Liver (tissue), 9 donors: ENCODE results near the gene MAML3. TPM values are rescaled to one million over a fixed set of nuclear protein-coding genes. Genes with fewer than 3 reads are reported as not detected.

Experiments
- DNase-seq: peaks from one replicate; pipeline ENCODE4 v3.0.0-alpha.2; 2017; ENCODE audit warnings: low spot score
- H3K27ac ChIP-seq, 2 donors: one replicate each; pipeline ENCODE4 v1.7.0; 2013; ENCODE audit warnings: inconsistent platforms in 2 of 2, low read length in 2 of 2, control low read depth in 1 of 2, low read depth in 1 of 2, mild to moderate bottlenecking in 1 of 2
- H3K27me3 ChIP-seq, 4 donors: one replicate each; pipeline versions ENCODE4 v1.6.1 to v1.7.0; 2013; ENCODE audit warnings: low read length in 3 of 4, inconsistent platforms in 1 of 4, mild to moderate bottlenecking in 1 of 4, moderate library complexity in 1 of 4; ENCODE audit not compliant: control insufficient read depth in 4 of 4, insufficient read depth in 4 of 4
- H3K36me3 ChIP-seq, 4 donors: one replicate each; pipeline versions ENCODE4 v1.6.1 to v1.7.0; 2013; ENCODE audit warnings: low read length in 3 of 4, mild to moderate bottlenecking in 3 of 4, low read depth in 1 of 4, moderate library complexity in 1 of 4; ENCODE audit not compliant: control insufficient read depth in 4 of 4, insufficient read depth in 3 of 4
- H3K4me1 ChIP-seq, 4 donors: one replicate each; pipeline versions ENCODE4 v1.6.1 to v1.7.0; 2013; ENCODE audit warnings: low read length in 3 of 4, mild to moderate bottlenecking in 3 of 4, moderate library complexity in 1 of 4; ENCODE audit not compliant: control insufficient read depth in 4 of 4, insufficient read depth in 4 of 4
- H3K4me3 ChIP-seq, 3 donors: one replicate each; pipeline versions ENCODE4 v1.6.1 to v1.7.0; 2013; ENCODE audit warnings: low read length in 3 of 3, control low read depth in 1 of 3, low read depth in 1 of 3, mild to moderate bottlenecking in 1 of 3
- H3K9ac ChIP-seq, 2 donors: one replicate each; pipeline ENCODE4 v1.7.0; 2013; ENCODE audit warnings: low read length in 2 of 2, mild to moderate bottlenecking in 2 of 2, moderate library complexity in 2 of 2, control low read depth in 1 of 2, low read depth in 1 of 2
- H3K9me3 ChIP-seq, 4 donors: one replicate each; pipeline versions ENCODE4 v1.6.1 to v1.7.0; 2013; ENCODE audit warnings: low read length in 3 of 4; ENCODE audit not compliant: control insufficient read depth in 4 of 4
- EGR1 ChIP-seq, 2 donors: IDR thresholded peaks; 2 replicates each; pipeline ENCODE4 v1.6.1; 2016 to 2018; ENCODE audit warnings: antibody characterized with exemption in 2 of 2, low read depth in 2 of 2
- GABPA ChIP-seq, 2 donors: IDR thresholded peaks in 1 of 2; conservative IDR thresholded peaks in 1 of 2; 2 replicates each; pipeline ENCODE4 v1.6.1; 2016; ENCODE audit warnings: antibody characterized with exemption in 2 of 2, mild to moderate bottlenecking in 1 of 2, moderate library complexity in 1 of 2
- HNF4A ChIP-seq, 2 donors: conservative IDR thresholded peaks; 2 replicates each; pipeline ENCODE4 v1.6.1; 2016; ENCODE audit warnings: antibody characterized with exemption in 2 of 2, mild to moderate bottlenecking in 2 of 2
- HNF4G ChIP-seq: IDR thresholded peaks from 2 replicates; pipeline ENCODE4 v1.6.1; 2016; ENCODE audit warnings: antibody characterized with exemption
- JUND ChIP-seq, 2 donors: IDR thresholded peaks; 2 replicates each; pipeline ENCODE4 v1.6.1; 2016; ENCODE audit warnings: antibody characterized with exemption in 2 of 2
- NR2F2 ChIP-seq: IDR thresholded peaks from 2 replicates; pipeline ENCODE4 v1.6.1; 2016; ENCODE audit warnings: antibody characterized with exemption
- RAD21 ChIP-seq, 2 donors: IDR thresholded peaks; 2 replicates each; pipeline ENCODE4 v1.6.1; 2016; ENCODE audit warnings: antibody characterized with exemption in 2 of 2, mild to moderate bottlenecking in 2 of 2
- RXRA ChIP-seq, 2 donors: IDR thresholded peaks; 2 replicates each; pipeline ENCODE4 v1.6.1; 2017 to 2018; ENCODE audit warnings: antibody characterized with exemption in 2 of 2, mild to moderate bottlenecking in 1 of 2
- SP1 ChIP-seq: IDR thresholded peaks from 2 replicates; pipeline ENCODE4 v1.6.1; 2018; ENCODE audit warnings: antibody characterized with exemption, mild to moderate bottlenecking
- TAF1 ChIP-seq: conservative IDR thresholded peaks from 2 replicates; pipeline ENCODE4 v1.6.1; 2016; ENCODE audit warnings: antibody characterized with exemption, mild to moderate bottlenecking
- YY1 ChIP-seq: IDR thresholded peaks from 2 replicates; pipeline ENCODE4 v1.6.1; 2016; ENCODE audit warnings: antibody characterized with exemption, mild to moderate bottlenecking
- WGBS: extraction: QIAGEN DNeasy Blood & Tissue Kit; methylation state at CpG from one replicate; pipeline ENCODE4 v1.1.7; 2013; 5-methylcytosine and 5-hydroxymethylcytosine counted together
- polyA plus RNA-seq, 2 donors: library from polyadenylated mRNA; stranded (reverse) in 1 of 2; unstranded in 1 of 2; fragments of 200-250 nt in 1 of 2; fragments of >200 nt in 1 of 2; fragmentation: Nextera tagmentation in 1 of 2; extraction: Ambion mirVana in 1 of 2; gene quantifications; one replicate each; pipeline versions ENCODE4 v1.2.1 to v1.2.3, GENCODE V29; 2013 to 2015
- total RNA-seq, 2 donors: library from RNA; depleted of rRNA; stranded (reverse); fragments of >200 nt; gene quantifications; one replicate each; pipeline ENCODE4 v1.2.3, GENCODE V29; 2014
- TF ChIP-seq, protein P1 (sequence below): IDR thresholded peaks from 2 replicates; pipeline ENCODE4 v1.6.1; 2016; ENCODE audit warnings: antibody characterized with exemption
- TF ChIP-seq, protein P2 (sequence below): IDR thresholded peaks from 2 replicates; pipeline ENCODE4 v1.6.1; 2016; ENCODE audit warnings: antibody characterized with exemption
- TF ChIP-seq, protein P3 (sequence below): fragments of 150-350 bp; IDR thresholded peaks from 2 replicates; pipeline ENCODE4 v1.5.1; 2017; ENCODE audit warnings: improper control_type of control experiment, low read depth, low read length; ENCODE audit not compliant: missing input control
- TF ChIP-seq, protein P4 (sequence below): IDR thresholded peaks from 2 replicates; pipeline ENCODE4 v1.6.1; 2016; ENCODE audit warnings: antibody characterized with exemption, mild to moderate bottlenecking
- TF ChIP-seq, protein P5 (sequence below): IDR thresholded peaks from 2 replicates; pipeline ENCODE4 v1.6.1; 2016; ENCODE audit warnings: antibody characterized with exemption
- donor health status: healthy.
- donor health status: healthy.
- donor health status: healthy.
- donor health status: healthy.
- donor health status: healthy.

MAML3 gene
- total and polyA plus RNA-seq, 4 donors: 1.3 to 4.3 (median 2.7) TPM

DNA sequence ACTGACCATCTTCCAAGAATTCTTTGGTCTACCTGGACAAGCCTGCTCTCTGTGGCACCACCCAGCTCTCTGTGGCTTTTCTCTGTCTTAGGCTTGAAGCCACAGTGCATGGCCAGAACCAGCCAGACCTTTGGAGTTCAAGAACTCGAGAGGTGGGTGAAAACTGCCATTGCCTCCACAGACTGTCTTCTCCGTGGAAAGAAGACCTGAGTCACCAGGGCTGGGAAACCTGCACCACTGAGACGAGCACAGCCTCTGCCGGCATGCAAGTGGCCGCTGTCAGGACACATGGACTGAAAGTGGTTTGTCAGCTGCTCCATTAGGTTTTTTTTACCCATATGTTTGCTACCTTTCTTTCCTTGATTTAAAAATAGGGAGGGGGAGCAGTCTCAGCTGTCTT lies 413.9 kb downstream of the MAML3 start:
- peak overlapping the region in 1 of 2 donors; percentile 58 for H3K9ac ChIP-seq
- H3K4me1 ChIP-seq: peaks cover 7 to 19% (median 9%) of the 10 kb centered on the region in 4 donors
- H3K27ac ChIP-seq: peak overlapping the region; percentile 67 to 97
- H3K36me3 ChIP-seq: no peaks in the 10 kb centered on the region
- TF ChIP-seq, protein P1, sequence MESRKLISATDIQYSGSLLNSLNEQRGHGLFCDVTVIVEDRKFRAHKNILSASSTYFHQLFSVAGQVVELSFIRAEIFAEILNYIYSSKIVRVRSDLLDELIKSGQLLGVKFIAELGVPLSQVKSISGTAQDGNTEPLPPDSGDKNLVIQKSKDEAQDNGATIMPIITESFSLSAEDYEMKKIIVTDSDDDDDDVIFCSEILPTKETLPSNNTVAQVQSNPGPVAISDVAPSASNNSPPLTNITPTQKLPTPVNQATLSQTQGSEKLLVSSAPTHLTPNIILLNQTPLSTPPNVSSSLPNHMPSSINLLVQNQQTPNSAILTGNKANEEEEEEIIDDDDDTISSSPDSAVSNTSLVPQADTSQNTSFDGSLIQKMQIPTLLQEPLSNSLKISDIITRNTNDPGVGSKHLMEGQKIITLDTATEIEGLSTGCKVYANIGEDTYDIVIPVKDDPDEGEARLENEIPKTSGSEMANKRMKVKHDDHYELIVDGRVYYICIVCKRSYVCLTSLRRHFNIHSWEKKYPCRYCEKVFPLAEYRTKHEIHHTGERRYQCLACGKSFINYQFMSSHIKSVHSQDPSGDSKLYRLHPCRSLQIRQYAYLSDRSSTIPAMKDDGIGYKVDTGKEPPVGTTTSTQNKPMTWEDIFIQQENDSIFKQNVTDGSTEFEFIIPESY: no peak
- TF ChIP-seq, protein P2, sequence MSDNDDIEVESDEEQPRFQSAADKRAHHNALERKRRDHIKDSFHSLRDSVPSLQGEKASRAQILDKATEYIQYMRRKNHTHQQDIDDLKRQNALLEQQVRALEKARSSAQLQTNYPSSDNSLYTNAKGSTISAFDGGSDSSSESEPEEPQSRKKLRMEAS: no peak
- TF ChIP-seq, protein P3, sequence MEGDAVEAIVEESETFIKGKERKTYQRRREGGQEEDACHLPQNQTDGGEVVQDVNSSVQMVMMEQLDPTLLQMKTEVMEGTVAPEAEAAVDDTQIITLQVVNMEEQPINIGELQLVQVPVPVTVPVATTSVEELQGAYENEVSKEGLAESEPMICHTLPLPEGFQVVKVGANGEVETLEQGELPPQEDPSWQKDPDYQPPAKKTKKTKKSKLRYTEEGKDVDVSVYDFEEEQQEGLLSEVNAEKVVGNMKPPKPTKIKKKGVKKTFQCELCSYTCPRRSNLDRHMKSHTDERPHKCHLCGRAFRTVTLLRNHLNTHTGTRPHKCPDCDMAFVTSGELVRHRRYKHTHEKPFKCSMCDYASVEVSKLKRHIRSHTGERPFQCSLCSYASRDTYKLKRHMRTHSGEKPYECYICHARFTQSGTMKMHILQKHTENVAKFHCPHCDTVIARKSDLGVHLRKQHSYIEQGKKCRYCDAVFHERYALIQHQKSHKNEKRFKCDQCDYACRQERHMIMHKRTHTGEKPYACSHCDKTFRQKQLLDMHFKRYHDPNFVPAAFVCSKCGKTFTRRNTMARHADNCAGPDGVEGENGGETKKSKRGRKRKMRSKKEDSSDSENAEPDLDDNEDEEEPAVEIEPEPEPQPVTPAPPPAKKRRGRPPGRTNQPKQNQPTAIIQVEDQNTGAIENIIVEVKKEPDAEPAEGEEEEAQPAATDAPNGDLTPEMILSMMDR: no peak
- TF ChIP-seq, protein P4, sequence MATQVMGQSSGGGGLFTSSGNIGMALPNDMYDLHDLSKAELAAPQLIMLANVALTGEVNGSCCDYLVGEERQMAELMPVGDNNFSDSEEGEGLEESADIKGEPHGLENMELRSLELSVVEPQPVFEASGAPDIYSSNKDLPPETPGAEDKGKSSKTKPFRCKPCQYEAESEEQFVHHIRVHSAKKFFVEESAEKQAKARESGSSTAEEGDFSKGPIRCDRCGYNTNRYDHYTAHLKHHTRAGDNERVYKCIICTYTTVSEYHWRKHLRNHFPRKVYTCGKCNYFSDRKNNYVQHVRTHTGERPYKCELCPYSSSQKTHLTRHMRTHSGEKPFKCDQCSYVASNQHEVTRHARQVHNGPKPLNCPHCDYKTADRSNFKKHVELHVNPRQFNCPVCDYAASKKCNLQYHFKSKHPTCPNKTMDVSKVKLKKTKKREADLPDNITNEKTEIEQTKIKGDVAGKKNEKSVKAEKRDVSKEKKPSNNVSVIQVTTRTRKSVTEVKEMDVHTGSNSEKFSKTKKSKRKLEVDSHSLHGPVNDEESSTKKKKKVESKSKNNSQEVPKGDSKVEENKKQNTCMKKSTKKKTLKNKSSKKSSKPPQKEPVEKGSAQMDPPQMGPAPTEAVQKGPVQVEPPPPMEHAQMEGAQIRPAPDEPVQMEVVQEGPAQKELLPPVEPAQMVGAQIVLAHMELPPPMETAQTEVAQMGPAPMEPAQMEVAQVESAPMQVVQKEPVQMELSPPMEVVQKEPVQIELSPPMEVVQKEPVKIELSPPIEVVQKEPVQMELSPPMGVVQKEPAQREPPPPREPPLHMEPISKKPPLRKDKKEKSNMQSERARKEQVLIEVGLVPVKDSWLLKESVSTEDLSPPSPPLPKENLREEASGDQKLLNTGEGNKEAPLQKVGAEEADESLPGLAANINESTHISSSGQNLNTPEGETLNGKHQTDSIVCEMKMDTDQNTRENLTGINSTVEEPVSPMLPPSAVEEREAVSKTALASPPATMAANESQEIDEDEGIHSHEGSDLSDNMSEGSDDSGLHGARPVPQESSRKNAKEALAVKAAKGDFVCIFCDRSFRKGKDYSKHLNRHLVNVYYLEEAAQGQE: no peak
- TF ChIP-seq YY1 (no peak), HNF4G (no peak), RXRA (IDR thresholded peaks at IDR 0.05) (no peak), EGR1 (IDR thresholded peaks at IDR 0.05; ENCODE audit: low read depth in 2 of 2) (no peak), SP1 (no peak), HNF4A (conservative IDR thresholded peaks at IDR 0.05) (no peak), GABPA (IDR thresholded peaks at IDR 0.05 in 1 of 2, conservative IDR thresholded peaks at IDR 0.05 in 1 of 2) (no peak), NR2F2 (no peak), RAD21 (IDR thresholded peaks at IDR 0.05) (no peak), TAF1 (no peak)
- DNase-seq: no peak
- 50% methylated on average over 5 of the region's 5 CpGs for WGBS
- H3K9me3 ChIP-seq: no peaks in the 10 kb centered on the region
- no peaks in the 10 kb centered on the region for H3K27me3 ChIP-seq
- peak overlapping the region in 1 of 3 donors; percentile 26 for H3K4me3 ChIP-seq

DNA sequence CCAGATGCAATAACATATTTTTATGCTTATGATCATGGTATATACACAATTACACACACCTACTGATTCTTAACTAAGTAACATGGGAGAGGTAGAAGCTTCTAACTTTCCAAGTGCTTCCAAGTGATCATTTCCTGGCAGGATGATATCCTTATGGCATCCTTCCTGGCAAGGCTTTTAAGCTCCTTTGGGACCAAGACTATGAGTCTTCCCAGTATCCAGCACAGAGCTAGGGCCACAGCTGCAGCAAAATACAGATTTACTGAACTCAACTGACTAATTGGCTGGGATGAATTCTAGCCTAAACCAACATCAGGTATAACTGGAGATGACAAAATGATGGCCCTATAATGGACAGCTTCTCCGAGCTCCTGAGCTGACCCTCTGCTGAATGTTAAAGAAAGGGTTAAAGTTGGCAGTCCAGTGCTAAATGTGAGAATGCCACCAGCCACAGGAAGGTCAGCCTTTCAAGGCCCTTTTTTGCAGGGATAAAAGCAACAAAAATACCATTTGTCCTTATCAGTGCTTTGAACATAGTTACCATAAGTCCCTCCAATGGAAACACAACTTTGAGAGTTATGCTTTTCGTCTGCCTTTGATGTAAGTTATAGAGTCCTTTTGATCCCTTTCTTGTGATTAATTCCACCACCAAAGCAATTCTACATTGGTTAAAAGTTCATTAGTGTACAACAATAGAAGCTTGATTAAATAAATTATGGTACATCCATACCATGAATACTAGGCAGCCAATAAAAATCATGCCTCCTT lies 415.0 kb downstream of the MAML3 start:
- WGBS: 93% methylated on average over 2 of the region's 2 CpGs
- Histone ChIP-seq H3K9ac (no peak overlapping the region), H3K9me3 (no peaks in the 10 kb centered on the region), H3K4me1 (peaks cover 9 to 25% (median 14%) of the 10 kb centered on the region in 4 donors), H3K36me3 (no peaks in the 10 kb centered on the region), H3K27ac (no peak overlapping the region), H3K4me3 (no peak overlapping the region), H3K27me3 (no peaks in the 10 kb centered on the region)
- no peak for TF ChIP-seq SP1
- TF ChIP-seq RAD21 (IDR thresholded peaks at IDR 0.05): no peak
- TF ChIP-seq, protein P5, sequence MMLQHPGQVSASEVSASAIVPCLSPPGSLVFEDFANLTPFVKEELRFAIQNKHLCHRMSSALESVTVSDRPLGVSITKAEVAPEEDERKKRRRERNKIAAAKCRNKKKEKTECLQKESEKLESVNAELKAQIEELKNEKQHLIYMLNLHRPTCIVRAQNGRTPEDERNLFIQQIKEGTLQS: no peak
- TF ChIP-seq JUND (IDR thresholded peaks at IDR 0.05): no peak
- DNase-seq: no peak
